Spleen (tissue), 11 donors: Measurements from ENCODE around the gene ARHGAP6. TPM values are rescaled to one million over a fixed set of nuclear protein-coding genes. Genes with fewer than 3 reads are reported as not detected.
"Not testable (repeated sequence)": the region's sequence is repeated elsewhere in the genome, so short reads cannot be mapped to it uniquely, and the experiment has no call there.

ENCODE experiments used
- DNase-seq: peaks from one replicate; pipeline ENCODE4 v3.0.0-alpha.2; 2020
- H3K27ac ChIP-seq, 8 donors: fragments of 200-600 bp; sonication (generic) in 7 of 8; 1 replicate in 4 of 8; 2 replicates in 4 of 8; pipeline versions ENCODE4 v1.5.0 to v1.8.0; 2016 to 2021; ENCODE audit warnings: inconsistent platforms in 4 of 8, mild to moderate bottlenecking in 4 of 8, moderate library complexity in 1 of 8
- H3K27me3 ChIP-seq, 7 donors: fragments of 200-600 bp; sonication (generic) in 6 of 7; replicated peaks in 1 of 7; 1 replicate in 4 of 7; 2 replicates in 3 of 7; pipeline versions ENCODE4 v1.5.0 to v1.8.0; 2016 to 2021; ENCODE audit warnings: inconsistent platforms in 3 of 7, mild to moderate bottlenecking in 1 of 7
- H3K36me3 ChIP-seq, 6 donors: fragments of 200-600 bp; sonication (generic) in 5 of 6; 1 replicate in 4 of 6; 2 replicates in 2 of 6; pipeline versions ENCODE4 v1.5.0 to v1.8.0; 2016 to 2021; ENCODE audit warnings: inconsistent platforms in 2 of 6
- H3K4me1 ChIP-seq, 6 donors: fragments of 200-600 bp; sonication (generic) in 5 of 6; 1 replicate in 3 of 6; 2 replicates in 3 of 6; pipeline versions ENCODE4 v1.5.0 to v1.8.0; 2016 to 2021; ENCODE audit warnings: inconsistent platforms in 3 of 6
- H3K4me3 ChIP-seq, 8 donors: fragments of 200-600 bp; sonication (generic) in 7 of 8; 1 replicate in 4 of 8; 2 replicates in 4 of 8; pipeline versions ENCODE4 v1.5.0 to v1.8.0; 2016 to 2021; ENCODE audit warnings: inconsistent platforms in 4 of 8, mild to moderate bottlenecking in 4 of 8, moderate library complexity in 2 of 8
- H3K9me3 ChIP-seq, 8 donors: fragments of 200-600 bp; sonication (generic) in 7 of 8; 1 replicate in 4 of 8; 2 replicates in 4 of 8; pipeline versions ENCODE4 v1.5.0 to v1.8.0; 2016 to 2021; ENCODE audit warnings: inconsistent platforms in 4 of 8
- CTCF ChIP-seq, 11 experiments: fragments of 200-600 bp in 7 of 11; fragments of 450-650 bp in 4 of 11; sonication (generic) in 4 of 11; IDR thresholded peaks in 8 of 11; conservative IDR thresholded peaks in 3 of 11; 1 replicate in 7 of 11; 2 replicates in 4 of 11; pipeline versions ENCODE4 v1.4.0 to v1.8.0; 2016 to 2021; ENCODE audit warnings: antibody characterized with exemption in 11 of 11, inconsistent platforms in 4 of 11, mild to moderate bottlenecking in 1 of 11
- POLR2A ChIP-seq, 3 donors: fragments of 450-650 bp; IDR thresholded peaks; one replicate each; pipeline ENCODE4 v1.5.1; 2017; ENCODE audit warnings: antibody characterized with exemption in 3 of 3, mild to moderate bottlenecking in 1 of 3
- POLR2AphosphoS5 ChIP-seq, 3 donors: sonication (generic); formaldehyde crosslinking; IDR thresholded peaks; one replicate each; pipeline ENCODE4 v1.5.1; 2017; ENCODE audit warnings: antibody characterized with exemption in 3 of 3
- WGBS, 5 donors: extraction: QIAGEN DNeasy Blood & Tissue Kit in 3 of 5; methylation state at CpG; one replicate each; pipeline versions ENCODE4 v1.1.5 to v1.1.7; 2013 to 2018; 5-methylcytosine and 5-hydroxymethylcytosine counted together
- intact Hi-C: fragments of 100-400 bp; cut with DNase I; formaldehyde crosslinking; loops from one replicate; pipeline ENCODE4 v1.15.0; 2023; ENCODE audit warnings: low total_unique reads
- polyA plus RNA-seq, 3 donors: library from polyadenylated mRNA; stranded (reverse); fragments of 200-250 nt; gene quantifications; one replicate each; pipeline ENCODE4 v1.2.1, GENCODE V29; 2013
- total RNA-seq, 7 donors: library from RNA; depleted of rRNA in 3 of 7; stranded (reverse); fragments of >200 nt in 3 of 7; fragmentation: NEBNext Ultra II Directional in 4 of 7; extraction: Animal tissue kit (Norgen Biotek cat#: 25700) in 4 of 7; gene quantifications; one replicate each; pipeline versions ENCODE4 v1.1.0 to v1.2.1, GENCODE V29; 2016 to 2021
- donor health status: healthy with polysubstance abuse.
- donor health status: DM: no; HTN: no; CAD: no; lungs with moderate emphysema.
- donor health status: DM: no; HTN: no; CAD: no.
- donor health status: Bipolar disorder and iron deficiency.
- donor health status: healthy.
- donor health status: DM: no; HTN: no; CAD: no.
- donor health status: DM: yes; HTN: yes; CAD: no.

ARHGAP6 gene
- total and polyA plus RNA-seq, 10 donors, result 2.0 to 20.8 (median 12.7) TPM

DNA sequence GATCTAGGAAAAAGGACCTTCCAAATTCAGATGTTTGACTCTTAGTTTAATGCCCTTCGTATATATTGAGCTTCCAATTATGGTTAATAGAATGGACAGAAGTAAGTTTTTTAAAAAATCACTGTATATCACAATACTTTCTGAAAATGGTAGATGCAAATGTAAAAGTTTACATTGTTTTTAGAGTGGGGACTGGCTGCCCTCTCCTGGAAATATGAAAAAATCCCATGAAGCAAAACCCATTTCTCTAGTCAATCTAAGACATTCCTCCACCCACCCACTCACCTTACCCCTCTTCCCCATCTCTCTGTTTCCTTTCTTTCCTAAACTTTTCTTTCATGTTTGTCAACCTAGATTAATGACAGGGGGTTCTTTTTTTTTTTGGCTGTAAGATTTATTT, 134.5 kb downstream of the ARHGAP6 start:
- WGBS, 5 donors, result 47 to 58% (median 55%) methylated on average over 1 of the region's 1 CpG
- Histone ChIP-seq H3K4me3 (no peak overlapping the region), H3K36me3 (no peaks in the 10 kb centered on the region), H3K9me3 (no peaks in the 10 kb centered on the region), H3K4me1 (no peaks in the 10 kb centered on the region), H3K27ac (no peak overlapping the region), H3K27me3 (peaks cover 0 to 7% (median 0%) of the 10 kb centered on the region in 7 donors)
- intact Hi-C loops, result loop anchor here (5.0 kb wide), 1 partner anchor 389 kb away; no protein-coding TSS in a partner anchor
- no peak for TF ChIP-seq POLR2A (IDR thresholded peaks at IDR 0.05)
- TF ChIP-seq CTCF (IDR thresholded peaks at IDR 0.05 in 8 of 11, conservative IDR thresholded peaks at IDR 0.05 in 3 of 11), result peak in 2 of 11 experiments; percentile 6 to 10
- no peak for TF ChIP-seq POLR2AphosphoS5 (IDR thresholded peaks at IDR 0.05)
- no peak for DNase-seq

DNA sequence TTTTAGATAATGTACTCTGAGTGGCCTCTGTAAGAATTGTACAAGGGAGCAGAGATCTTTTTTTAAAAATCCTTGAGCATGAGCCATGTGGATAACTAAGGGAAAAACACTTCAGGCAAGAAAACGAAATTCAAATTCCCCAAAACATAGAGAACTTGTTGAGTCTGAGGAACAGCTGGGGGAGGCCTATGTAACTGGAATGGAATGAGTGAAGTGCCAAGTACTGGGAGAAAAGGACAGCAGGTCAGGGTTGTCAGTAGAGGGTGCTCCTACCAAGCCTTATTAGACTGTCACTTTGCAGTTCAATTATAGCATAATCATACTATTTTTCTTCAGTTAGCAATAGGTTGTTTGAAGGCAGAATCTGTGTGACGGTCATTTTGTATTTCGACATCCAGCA, 135.1 kb downstream of the ARHGAP6 start:
- no peaks in the 10 kb centered on the region for H3K36me3 ChIP-seq
- no peaks in the 10 kb centered on the region for H3K9me3 ChIP-seq
- no peaks in the 10 kb centered on the region for H3K4me1 ChIP-seq
- peaks cover 0 to 7% (median 0%) of the 10 kb centered on the region in 7 donors for H3K27me3 ChIP-seq
- intact Hi-C loops, result loop anchor here (5.0 kb wide), 1 partner anchor 388 kb away; no protein-coding TSS in a partner anchor
- no peak for TF ChIP-seq POLR2AphosphoS5 (IDR thresholded peaks at IDR 0.05)
- TF ChIP-seq CTCF (IDR thresholded peaks at IDR 0.05 in 8 of 11, conservative IDR thresholded peaks at IDR 0.05 in 3 of 11), result no peak
- no peak for TF ChIP-seq POLR2A (IDR thresholded peaks at IDR 0.05)
- no peak for DNase-seq
- H3K27ac ChIP-seq, result no peak overlapping the region
- 66 to 80% (median 73%) methylated on average over 3 of the region's 3 CpGs for WGBS, 5 donors
- no peak overlapping the region for H3K4me3 ChIP-seq

DNA sequence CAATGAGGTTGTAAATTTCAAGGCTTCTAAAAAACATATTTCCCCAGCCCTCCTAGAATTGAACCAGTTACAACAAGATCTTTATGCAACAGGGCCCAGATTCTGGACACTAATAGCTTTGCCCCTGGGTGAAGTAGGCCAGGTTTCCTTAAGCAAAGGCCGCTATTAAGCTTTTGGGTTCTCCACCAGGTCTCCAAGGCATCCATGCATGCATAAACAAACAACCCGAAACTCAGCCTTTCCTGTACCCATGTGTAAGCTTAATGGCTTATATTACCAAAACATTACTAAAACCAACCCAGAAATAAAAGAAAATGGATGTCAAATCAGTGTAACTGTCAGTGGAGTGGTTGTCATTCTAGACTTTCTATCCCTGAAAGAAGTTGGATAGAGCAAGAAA, 137.1 kb downstream of the ARHGAP6 start:
- H3K9me3 ChIP-seq, result no peaks in the 10 kb centered on the region
- no peak overlapping the region for H3K27ac ChIP-seq
- no peak for DNase-seq
- H3K4me1 ChIP-seq, result no peaks in the 10 kb centered on the region
- no peaks in the 10 kb centered on the region for H3K36me3 ChIP-seq
- H3K4me3 ChIP-seq, result no peak overlapping the region
- WGBS, 5 donors, result 55 to 94% (median 65%) methylated on average over 2 of the region's 2 CpGs
- intact Hi-C loops, result no loop called here
- peaks cover 0 to 17% (median 0%) of the 10 kb centered on the region in 7 donors for H3K27me3 ChIP-seq
- TF ChIP-seq POLR2A (IDR thresholded peaks at IDR 0.05), result no peak
- TF ChIP-seq POLR2AphosphoS5 (IDR thresholded peaks at IDR 0.05), result no peak
- TF ChIP-seq CTCF (IDR thresholded peaks at IDR 0.05 in 8 of 11, conservative IDR thresholded peaks at IDR 0.05 in 3 of 11), result no peak

DNA sequence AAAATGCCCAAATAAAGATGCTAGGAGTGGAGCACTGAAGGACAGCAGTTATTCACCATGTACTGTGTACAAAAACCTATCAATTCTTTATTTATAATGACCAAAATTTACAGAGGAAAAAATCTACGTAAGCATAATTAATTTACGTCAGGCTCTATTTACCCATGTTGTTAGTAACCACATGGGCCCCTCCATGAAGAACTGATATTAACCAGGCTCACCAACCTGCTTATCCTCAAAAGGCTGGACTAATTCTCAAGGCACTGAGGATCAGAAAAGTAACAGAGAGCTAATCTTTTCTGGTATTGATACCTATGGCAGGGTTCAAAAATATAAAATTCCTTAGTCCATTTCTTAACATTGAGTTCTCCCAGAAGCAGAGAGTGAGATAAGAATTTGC, 140.0 kb downstream of the ARHGAP6 start:
- no peak for DNase-seq
- Histone ChIP-seq H3K36me3 (no peaks in the 10 kb centered on the region), H3K9me3 (no peaks in the 10 kb centered on the region), H3K4me1 (no peaks in the 10 kb centered on the region), H3K27ac (no peak overlapping the region), H3K4me3 (no peak overlapping the region), H3K27me3 (peaks cover 0 to 17% (median 0%) of the 10 kb centered on the region in 7 donors)
- intact Hi-C loops, result no loop called here
- TF ChIP-seq POLR2A (IDR thresholded peaks at IDR 0.05), result no peak
- TF ChIP-seq POLR2AphosphoS5 (IDR thresholded peaks at IDR 0.05), result no peak
- TF ChIP-seq CTCF (IDR thresholded peaks at IDR 0.05 in 8 of 11, conservative IDR thresholded peaks at IDR 0.05 in 3 of 11), result no peak
- WGBS, 5 donors, result 86 to 97% (median 95%) methylated on average over 2 of the region's 2 CpGs

GRCh38 chrX:11519234-11519633, 146.5 kb downstream of the ARHGAP6 start:
- intact Hi-C loops, result not testable (repeated sequence)
- 89 to 100% (median 92%) methylated on average over 1 of the region's 1 CpG for WGBS, 5 donors

More at GRCh38 chrX:11519234-11519633, 146.5 kb downstream of the ARHGAP6 start:
- H3K9me3 ChIP-seq, DNase-seq, H3K27me3 ChIP-seq, H3K4me3 ChIP-seq, H3K4me1 ChIP-seq, H3K27ac ChIP-seq, H3K36me3 ChIP-seq: not testable (repeated sequence)
